ENCODE data around the gene SARS1.

DNA sequence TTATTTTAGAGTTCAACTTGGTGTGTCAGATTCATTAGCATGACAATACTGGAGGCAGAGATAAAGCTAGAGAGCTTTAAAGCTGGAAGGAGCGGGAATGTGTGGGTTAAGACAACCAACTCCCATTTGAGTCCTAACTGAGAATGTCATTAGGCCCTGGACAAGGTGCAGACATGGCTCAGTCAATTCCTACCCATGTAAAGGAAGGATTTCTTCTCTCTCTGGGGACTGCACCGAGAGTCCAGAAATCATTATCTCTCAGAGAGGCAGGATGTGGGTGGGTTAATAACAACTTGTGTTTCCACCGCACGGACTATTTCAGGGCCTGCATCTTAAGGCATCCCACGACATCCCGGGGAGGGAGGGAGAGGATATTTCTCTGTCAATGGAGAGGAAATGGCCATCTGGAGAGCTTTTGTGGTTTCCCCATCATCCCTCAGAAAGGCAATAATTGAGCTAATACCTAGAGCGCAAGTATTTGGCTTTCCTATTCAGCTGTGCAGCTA lies 46.7 kb upstream of the SARS1 start:
- TF ChIP-seq, protein P1, sequence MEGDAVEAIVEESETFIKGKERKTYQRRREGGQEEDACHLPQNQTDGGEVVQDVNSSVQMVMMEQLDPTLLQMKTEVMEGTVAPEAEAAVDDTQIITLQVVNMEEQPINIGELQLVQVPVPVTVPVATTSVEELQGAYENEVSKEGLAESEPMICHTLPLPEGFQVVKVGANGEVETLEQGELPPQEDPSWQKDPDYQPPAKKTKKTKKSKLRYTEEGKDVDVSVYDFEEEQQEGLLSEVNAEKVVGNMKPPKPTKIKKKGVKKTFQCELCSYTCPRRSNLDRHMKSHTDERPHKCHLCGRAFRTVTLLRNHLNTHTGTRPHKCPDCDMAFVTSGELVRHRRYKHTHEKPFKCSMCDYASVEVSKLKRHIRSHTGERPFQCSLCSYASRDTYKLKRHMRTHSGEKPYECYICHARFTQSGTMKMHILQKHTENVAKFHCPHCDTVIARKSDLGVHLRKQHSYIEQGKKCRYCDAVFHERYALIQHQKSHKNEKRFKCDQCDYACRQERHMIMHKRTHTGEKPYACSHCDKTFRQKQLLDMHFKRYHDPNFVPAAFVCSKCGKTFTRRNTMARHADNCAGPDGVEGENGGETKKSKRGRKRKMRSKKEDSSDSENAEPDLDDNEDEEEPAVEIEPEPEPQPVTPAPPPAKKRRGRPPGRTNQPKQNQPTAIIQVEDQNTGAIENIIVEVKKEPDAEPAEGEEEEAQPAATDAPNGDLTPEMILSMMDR (IDR thresholded peaks at IDR 0.05; ENCODE audit: poor library complexity): no peak
- TF ChIP-seq EZH2phosphoT487 (IDR thresholded peaks at IDR 0.05; ENCODE audit: low read depth, severe bottlenecking, unreplicated experiment): no peak
- TF ChIP-seq EZH2 (IDR thresholded peaks at IDR 0.05; ENCODE audit: borderline replicate concordance): no peak

Measured in hepatocyte (in vitro differentiated cells).